ENCODE results near the gene PPP4R1.

PPP4R1 gene

GRCh38 chr18:9586814-9587213 is 27.5 kb downstream of the PPP4R1 start:
- no peak for DNase-seq

GRCh38 chr18:9581667-9582066 is 32.7 kb downstream of the PPP4R1 start:
- DNase-seq = no peak

- no peak for DNase-seq
Observed at GRCh38 chr18:9578306-9578705, 36.1 kb downstream of the PPP4R1 start.

- no peak for DNase-seq
Observed at GRCh38 chr18:9577361-9577760, 37.0 kb downstream of the PPP4R1 start.

- DNase-seq = no peak
Observed at GRCh38 chr18:9575558-9575957, 38.8 kb downstream of the PPP4R1 start.

- no peak for DNase-seq
Observed at GRCh38 chr18:9574473-9575115, 39.8 kb downstream of the PPP4R1 start.

GRCh38 chr18:9571546-9571945 is 42.8 kb downstream of the PPP4R1 start:
- DNase-seq = no peak

- DNase-seq = no peak
Observed at GRCh38 chr18:9570255-9570654, 44.1 kb downstream of the PPP4R1 start.

- no peak for DNase-seq
Observed at GRCh38 chr18:9569178-9569577, 45.2 kb downstream of the PPP4R1 start.

- no peak for DNase-seq
Observed at GRCh38 chr18:9568186-9568585, 46.2 kb downstream of the PPP4R1 start.

- DNase-seq = no peak
Observed at GRCh38 chr18:9565407-9565806, 49.0 kb downstream of the PPP4R1 start.

GRCh38 chr18:9563331-9563730 is 51.0 kb downstream of the PPP4R1 start:
- no peak for DNase-seq

GRCh38 chr18:9562584-9562983 is 51.8 kb downstream of the PPP4R1 start:
- no peak for DNase-seq

GRCh38 chr18:9561759-9562158 is 52.6 kb downstream of the PPP4R1 start:
- DNase-seq = no peak

- DNase-seq = no peak
Observed at GRCh38 chr18:9559253-9559652, 55.1 kb downstream of the PPP4R1 start.

- no peak for DNase-seq
Observed at GRCh38 chr18:9558387-9559064, 55.8 kb downstream of the PPP4R1 start.

GRCh38 chr18:9557250-9557943 is 57.0 kb downstream of the PPP4R1 start:
- DNase-seq = no peak

GRCh38 chr18:9552616-9553015 is 61.7 kb downstream of the PPP4R1 start:
- no peak for DNase-seq

GRCh38 chr18:9552191-9552590 is 62.2 kb downstream of the PPP4R1 start:
- no peak for DNase-seq

GRCh38 chr18:9550429-9550828 is 63.9 kb downstream of the PPP4R1 start:
- no peak for DNase-seq

- DNase-seq = no peak
Observed at GRCh38 chr18:9549405-9549804, 65.0 kb downstream of the PPP4R1 start.

- DNase-seq = no peak
Observed at GRCh38 chr18:9547782-9548181, 66.6 kb downstream of the PPP4R1 start.

- DNase-seq = no peak
Observed at GRCh38 chr18:9546468-9546867, 67.9 kb downstream of the PPP4R1 start.

GRCh38 chr18:9545029-9545428 is 69.3 kb downstream of the PPP4R1 start:
- DNase-seq = no peak
